NCI-H748 (cell line): ENCODE data around the gene AUTS2.

ENCODE experiments used
- DNase-seq: peaks from one replicate; lab custom pipeline; 2025; ENCODE audit not compliant: unreplicated experiment; lab: John Stamatoyannopoulos, UW

Gene AUTS2

DNA sequence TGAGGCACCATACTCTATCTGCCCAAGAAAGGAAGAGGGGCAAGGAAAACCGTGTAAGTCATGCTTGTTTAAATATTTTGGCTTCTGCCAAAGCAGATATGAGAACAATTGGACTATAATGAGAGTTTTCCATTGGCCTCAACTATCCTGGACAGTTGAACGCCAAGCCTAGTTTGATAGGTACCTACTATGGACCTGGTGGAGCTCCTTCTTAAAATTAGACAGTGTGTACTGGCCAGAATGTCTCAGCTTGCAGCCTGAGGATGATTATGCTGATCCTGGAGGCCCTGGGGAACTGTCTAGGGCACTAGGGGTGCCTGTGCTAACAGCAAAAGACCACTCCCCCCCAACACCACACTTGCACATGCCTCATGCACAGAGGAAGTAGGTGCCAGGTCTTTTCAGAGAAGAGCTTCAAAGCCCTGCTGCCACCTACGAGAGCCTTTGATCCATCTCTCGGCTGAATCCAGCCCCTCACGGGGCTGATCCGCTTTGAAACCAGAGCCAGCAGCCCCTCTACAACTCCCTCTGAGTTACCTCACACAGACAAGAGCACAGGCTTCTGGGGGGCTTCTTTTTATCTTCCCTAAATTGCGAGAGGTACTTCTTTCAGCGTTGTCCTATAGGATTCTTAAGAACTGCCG, 1059.8 kb downstream of the AUTS2 start:
- DNase-seq: no peak

DNA sequence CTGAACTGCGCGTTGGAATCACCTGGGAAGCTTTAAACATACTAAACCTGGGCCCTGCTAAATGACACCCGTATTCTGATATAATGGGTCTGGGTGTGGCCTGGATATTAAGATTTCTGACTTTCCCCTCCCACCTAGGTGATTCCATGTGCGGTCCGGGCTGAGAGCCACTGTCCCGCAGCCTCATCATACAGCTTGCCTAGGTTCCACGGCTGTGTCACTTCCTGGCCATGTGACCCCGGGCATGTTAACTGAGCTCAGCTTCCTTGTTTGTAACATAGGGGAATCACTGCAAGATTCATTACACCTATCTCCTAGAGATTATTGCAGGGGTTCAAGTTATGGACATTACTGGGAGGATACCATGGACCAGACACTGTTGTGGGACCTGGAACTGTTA, 1061.0 kb downstream of the AUTS2 start:
- DNase-seq: no peak

DNA sequence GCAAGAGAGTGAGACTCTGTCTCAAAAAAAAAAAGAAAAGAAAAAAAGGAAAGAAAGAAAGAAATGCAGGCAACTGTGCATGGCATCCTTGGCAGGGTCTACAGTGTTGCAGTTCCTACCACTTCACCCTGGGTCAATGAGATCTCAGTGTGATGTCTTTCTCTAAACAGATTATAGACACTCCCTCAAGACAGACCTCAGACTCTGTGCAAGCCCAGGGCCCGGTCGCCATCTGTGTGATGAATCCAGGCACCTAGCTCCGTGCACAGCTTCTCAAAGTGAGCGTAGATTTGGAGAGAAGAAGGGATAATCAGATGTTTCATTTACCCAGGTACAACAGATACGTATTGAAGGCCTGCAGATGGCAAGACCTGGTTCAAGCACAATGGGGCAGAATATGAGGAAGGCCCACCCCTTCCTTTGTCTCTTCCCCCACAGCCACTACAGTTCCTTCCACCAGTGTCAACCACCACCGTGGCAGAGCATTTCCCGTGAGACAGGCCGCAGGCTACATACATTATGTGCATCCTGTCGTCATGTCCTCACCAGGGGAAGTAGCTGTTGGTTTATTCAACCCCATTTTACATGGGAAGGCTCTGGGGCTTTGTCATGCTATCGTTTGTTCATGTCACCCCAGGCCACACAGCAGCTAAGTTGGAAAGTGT, 1062.0 kb downstream of the AUTS2 start:
- peak; percentile 43 for DNase-seq

DNA sequence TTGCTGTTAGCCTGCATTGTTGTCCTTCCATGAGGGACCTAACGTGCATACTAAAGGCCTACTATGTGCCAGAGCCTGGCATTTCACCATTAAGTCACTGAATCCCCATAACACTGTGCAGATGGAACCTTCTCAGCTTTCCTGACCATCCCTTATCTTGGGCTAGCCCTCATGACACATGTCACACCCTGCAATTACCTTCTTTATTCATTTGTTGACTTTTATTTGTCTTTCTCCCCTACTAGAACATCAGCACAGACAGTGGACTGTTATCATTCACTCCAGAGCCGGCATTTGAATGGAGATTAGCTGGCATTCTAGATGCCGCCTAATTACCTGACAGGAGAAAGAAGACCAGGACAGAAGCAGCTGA, 1062.5 kb downstream of the AUTS2 start:
- DNase-seq: peak; percentile 78

DNA sequence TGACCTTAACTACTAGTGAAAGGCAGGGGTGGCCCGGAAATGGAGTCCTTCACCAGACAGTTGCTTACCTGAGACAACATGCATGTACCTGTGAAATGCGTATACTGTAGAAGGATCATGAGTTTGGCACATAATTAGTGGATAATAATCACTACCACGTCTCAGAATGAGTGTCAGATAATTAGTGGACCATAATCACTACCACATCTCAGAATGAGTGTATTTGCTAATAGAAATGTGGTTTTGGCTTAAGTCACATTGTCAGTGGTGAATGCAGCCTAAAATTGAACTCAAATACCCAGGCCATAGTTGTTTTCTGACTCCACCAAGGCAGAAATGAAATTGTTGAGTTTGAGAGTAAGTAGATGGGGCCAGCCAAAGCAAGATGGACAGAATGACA, 1065.4 kb downstream of the AUTS2 start:
- no peak for DNase-seq

DNA sequence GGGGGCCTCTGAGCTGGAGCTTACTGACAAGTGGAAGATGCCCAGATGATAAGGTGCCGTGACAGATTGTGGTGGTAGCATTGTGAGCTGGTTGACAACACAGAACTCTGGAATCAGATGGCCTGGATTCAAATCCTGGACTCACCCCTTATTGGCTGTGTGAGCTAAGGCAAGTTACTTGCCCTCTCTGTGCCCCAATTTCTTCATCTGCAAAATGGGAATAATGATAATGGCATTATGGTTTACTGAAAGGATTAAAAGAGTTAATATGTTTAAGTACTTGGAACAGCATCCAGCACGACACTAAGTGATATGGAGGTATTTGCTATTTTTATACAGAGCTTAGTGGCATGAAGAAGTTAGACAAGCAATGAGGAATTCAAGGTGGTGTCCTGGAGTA, 1067.7 kb downstream of the AUTS2 start:
- DNase-seq: no peak

DNA sequence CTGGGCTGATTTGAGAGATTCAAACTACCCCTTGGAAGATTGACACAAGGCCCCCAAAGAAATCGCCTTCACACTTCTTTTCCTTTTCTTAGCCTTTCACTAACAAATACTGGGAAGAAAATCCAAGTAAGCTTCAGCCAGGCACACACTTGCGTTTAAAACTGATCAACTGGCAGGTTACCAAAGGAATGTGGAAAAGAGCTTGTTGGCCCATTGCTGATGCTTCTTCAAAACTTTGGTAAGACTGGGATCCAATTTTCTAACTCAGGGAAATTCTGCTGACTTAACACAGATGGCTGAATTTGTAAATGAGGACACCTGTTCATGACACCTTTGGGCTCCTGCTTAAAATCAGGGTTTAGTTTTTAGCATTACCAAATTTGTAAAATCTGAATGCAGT, 1069.1 kb downstream of the AUTS2 start:
- DNase-seq: no peak

DNA sequence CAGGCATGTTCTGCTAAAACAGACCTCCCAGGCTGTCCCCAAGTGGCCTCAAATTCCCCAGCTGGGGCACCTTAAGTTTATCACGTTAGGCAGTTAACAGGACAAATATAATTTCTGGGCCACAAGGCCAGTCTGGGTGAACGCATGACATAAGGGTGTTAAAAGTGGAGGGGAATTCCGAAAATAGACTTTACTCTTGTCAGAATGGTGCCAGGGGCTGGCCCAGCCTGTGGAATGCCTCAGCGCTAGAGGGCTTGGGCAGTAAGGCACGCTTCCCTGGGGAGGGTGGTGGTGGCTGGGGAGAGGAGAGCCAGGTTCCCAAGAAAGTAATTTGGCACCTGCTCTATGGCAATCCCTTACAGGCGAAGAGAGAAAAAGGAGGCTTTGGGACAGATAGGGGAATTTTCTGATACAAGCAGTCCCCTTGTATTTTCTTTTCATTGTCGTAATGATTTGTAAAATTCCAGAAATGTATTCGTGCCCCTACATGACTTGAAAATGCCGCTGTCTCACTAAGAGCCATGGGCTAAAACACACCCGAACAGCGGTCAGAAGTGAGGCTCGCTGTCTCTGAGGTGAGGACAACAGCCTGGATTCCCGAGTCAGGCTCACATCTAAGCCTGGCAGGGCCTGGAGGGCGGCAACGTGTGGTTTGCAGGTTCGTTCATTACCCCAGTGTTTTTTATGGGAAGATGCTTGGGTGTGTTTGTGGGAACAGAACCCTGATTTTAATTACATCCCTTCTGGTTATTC, 1070.5 kb downstream of the AUTS2 start:
- no peak for DNase-seq

DNA sequence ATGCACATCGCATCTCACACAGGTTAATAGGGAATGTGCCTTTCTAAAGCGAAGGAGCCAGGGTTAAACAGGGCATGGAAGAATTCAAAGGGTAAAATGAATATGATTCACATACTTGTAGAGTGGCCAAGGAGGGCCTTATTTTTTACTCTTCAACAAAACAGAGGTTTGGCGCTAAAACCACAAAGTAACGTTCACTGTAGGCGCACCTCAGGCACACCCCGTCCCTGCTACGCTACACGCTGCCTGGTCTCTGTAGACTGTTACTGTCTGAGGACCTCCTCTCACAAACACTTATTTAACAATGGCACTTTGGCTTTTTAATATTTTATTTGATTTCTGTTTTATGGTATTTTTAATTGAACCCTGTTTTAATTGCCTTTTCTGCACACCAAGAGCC, 1071.6 kb downstream of the AUTS2 start:
- DNase-seq: no peak

DNA sequence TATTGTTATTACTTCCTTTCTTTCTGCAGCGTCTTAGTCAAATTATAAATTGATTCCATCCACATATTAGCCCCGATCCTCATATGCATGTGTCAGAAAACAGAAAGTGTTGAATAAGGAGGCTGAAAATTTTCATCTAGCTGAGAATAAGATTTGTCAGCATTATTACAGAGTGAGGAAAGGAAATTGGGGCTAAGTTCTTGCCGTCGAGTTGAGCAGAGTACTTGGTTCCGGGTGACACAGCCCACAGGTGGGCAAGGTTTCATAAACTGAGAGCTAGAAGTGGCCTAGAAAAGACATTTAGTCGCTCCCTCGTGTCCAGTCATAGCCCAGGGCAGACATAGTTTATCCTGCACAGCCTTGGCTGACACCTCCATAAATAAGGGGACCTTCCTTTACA, 1072.0 kb downstream of the AUTS2 start:
- no peak for DNase-seq

DNA sequence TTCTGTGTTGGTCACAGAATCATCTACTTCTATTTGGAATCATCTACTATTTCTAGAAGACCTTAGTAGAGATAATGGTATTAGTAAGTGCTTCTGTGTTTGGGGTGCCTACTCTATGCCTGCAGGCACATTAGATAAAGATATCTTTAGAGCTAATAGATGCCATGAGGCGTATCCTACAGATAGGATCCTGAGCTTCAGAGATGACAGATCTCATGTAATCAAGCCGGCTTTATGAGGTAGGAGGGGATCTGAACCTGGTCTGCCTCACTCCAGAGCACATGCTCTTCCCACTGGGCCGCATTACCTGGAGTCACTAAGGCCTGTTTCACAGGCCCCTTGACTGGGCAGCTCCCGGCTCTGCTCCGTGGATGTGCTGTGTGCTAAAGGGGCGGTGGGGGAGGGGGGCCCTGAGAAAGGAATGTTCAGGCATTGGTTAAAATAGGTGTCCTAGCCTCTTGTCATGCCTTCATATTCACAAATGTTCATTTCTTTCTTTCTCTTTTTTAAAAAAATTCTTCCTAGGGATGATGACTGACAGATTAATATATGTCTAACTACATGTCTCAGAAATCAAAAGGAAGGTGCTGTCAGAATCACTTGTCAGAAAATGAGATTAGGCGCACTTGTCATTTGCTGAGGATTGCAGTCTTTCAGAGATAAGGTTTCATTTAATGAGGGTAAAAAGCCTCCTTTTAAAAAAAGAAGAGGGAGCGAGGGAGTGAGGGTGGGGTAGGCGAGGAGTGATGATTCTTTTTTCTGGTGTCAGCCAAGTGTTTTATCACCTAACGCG, 1075.7 kb downstream of the AUTS2 start:
- peak; percentile 72 for DNase-seq

DNA sequence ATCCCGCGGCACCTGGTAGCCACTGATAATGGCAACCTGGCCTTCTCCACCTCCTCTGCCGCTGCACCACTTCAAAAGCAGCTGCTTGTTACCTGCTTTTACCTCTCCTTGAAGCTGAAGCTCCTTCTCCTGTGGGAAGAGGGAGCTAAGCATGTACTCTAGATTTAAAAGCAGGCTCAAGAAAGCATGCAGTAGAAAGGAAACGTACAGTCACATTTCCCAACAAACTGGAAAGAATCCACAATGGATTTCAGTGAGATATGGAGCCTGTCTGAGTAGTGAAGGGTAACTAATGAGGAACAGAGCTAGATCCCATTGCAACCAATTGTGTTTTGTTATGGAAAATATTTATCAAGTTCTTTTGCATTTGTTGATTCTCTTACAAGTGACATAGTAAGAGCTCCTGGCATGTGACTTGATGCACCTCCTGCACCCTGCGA, 1076.3 kb downstream of the AUTS2 start:
- DNase-seq: no peak

DNA sequence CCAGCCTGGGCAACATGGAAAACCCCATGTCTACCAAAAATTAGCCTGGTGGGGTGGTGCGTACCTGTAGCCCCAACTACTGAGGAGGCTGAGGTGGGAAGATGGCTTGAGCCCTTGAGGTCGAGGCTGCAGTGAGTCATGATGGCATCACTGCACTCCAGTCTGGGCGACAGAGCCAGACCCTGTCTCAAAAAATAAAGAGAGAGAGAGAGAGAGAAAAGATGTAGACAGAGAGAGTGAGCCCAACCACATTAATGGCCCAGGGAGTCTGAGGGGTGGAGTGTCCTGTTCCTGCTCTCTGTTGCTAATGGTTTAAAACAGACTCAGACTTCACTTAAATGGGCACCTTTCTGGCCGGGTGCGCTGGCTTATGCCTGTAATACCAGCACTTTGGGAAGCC, 1078.0 kb downstream of the AUTS2 start:
- no peak for DNase-seq

DNA sequence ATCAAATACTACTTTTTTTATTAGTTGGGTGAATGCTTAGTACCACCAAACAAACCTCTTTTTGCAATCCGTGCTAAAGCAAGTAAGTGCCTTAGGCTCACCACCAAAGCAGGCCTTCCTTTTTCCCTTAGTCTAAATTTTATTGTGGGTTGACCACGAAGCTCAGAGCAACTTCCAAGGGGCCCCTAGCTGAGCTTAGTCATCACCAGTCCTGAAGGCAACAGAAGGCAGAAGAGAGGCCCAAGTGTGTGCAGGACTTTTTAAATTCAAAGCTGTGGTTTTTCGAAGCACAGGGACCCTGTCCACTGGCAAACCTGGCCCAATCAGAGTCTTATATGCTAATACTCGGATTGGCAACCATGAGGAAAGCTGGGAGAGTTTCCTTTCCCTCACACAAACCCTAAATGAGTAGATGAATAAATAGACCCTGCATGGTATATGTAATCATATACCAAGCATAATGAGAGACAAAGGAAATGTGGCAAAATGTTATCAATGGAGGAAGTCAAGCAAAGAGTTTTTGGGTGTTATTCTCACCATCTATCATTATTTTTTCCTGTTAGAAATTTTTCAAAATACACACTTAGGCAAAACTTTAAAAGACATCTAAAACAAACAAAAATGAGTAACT, 1080.5 kb downstream of the AUTS2 start:
- DNase-seq: no peak

DNA sequence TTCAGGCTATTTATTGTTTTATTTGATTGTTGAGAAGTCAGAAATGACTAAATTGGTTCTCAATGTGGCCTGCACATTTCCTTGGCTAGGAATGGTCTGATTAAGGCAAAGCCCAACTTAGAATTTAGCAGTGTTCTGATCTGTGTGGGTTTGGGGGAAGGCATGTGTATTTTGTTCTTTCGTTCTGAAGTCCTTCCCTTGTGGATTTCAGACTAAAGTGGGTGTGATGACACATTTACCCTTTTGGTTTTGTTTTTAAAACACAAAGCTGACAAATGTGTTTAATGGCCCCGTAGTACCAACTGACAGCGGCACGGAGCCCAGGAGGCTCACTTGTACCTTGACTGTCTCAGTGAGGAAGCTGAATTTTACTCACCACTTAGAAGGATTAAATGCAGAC, 1081.4 kb downstream of the AUTS2 start:
- DNase-seq: no peak

DNA sequence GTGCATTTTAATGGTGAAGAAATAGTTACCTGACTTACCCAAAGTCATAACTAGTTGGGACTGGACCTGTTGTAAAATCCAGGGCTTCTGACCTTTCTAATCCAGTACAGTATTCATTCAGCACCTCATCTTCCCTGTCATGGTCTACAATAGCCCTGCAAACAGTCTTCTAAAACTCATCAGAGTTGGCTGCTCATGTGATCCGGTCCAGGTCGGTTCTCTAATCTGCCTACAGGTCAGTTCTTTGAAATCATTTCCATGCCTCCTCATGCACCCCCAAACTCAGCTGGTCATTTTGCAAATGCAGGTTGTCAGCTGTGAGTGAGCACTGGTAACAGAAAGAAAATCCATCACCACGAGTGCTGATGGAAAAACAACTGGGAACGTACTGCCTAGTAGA, 1082.0 kb downstream of the AUTS2 start:
- DNase-seq: no peak

DNA sequence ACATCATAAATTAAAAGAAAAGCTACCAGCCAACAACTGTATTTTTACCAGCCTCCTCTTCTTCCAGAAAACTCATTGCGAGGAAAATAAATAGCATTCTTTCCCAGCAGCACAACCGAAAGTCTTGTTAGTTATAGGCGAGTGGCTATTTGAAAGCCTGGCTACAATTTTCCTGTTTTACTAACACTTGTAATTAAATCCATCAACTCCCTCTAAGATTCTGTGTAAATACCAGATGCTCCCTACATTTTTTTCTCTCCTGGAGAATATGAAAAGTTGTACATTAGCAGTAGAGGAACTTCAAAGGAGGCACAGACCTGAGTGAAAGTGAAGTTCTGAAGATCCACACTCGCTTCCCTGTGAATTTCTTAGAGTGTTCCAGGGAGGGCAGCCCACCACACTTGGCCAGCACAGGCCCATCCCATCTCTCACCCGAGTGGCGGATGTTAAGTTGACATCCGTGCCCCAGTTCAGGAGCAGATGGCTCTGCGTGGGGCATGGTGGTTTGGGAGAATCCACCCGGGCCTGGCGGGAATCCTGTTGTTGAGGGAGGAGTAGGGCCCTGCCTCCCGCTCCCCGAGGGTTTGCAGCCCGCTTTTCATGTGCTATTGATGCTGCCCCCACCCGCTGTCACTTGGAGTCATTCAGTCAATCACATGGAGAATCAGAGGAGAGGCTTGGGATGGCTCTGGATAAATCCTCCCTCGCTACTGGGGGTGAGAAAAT, 1082.6 kb downstream of the AUTS2 start:
- no peak for DNase-seq

DNA sequence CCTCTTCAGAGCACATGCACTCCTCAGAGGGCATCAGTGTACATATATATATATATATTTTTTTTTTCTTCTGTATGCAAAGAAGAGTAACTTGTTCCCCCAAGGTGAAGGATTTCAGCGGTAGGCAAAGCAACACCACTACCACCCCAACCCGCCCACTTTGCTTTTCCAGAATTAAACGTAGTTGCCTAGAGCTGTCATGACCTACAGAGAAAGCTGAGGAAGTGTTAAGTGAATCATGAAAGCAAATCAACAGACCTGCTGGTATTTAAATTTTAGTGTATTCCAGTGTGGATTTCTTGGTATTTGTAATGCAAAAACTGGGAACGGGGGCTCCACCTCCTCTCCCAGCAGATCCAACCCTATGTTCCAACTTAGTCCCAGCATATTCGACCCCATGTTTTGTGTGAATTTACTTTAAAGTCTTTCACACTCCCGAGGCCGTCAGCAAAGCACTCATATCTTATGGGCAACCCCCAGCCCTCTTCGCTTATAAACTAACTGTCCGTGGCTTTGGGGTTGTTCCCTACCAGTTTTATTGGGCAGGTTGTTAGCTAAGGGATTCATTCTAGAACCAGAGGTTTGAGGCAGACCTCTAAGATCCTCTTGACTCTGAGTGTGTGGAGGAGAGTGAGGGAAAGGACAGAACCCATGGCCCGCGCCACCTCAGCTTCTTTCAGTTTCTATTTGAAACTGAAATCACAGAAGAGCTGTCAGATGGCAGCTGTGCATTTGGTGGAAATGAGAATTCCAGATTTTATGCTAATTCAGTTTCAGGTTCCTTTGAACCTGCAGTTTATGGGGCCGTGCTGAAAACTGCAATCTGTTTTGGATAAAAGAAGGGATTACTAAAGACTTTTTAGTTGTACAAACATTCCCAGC, 1083.4 kb downstream of the AUTS2 start:
- no peak for DNase-seq

DNA sequence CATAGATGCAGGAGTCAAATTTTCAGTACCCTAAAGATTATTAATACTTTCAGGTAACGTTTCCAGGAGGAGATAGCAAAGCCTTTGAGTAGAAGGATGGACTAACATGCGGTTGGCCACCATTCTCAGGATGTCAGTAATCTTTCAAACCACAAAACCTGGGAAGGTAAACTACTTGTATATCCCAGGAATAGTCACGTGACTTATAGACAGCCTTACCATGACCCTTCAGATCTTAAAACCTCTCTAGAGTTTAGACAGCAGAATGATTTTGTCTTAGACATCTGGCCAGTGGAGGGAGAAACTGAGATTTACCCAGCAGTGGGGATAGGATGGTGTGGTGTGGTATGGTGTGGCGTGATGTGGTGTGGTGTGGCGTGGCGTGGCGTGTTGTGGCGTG, 1085.9 kb downstream of the AUTS2 start:
- no peak for DNase-seq

DNA sequence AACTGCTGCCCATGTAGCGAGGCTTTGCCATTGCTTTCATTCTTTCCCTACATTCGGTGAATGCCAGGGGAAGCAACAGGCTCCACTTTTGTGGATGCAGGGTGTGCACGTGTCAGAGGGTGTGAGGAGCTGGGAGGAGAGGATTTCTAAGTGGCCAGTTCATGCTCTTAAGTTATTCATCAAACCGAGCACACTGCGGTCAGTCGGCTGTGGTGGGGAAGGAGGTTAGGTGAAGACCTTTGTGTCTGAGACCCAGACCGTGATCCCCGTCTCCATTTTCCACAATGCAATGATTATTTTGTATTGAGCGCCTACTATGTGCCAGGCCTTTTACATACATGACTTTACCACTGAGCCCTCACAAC, 1095.0 kb downstream of the AUTS2 start:
- peak; percentile 53 for DNase-seq
